ENCODE results near the gene FBXW7. TPM values are rescaled to one million over a fixed set of nuclear protein-coding genes. Genes with fewer than 3 reads are reported as not detected.

FBXW7 gene
- total RNA-seq, 1 experiment from 2014 or later = 33.5 TPM

DNA sequence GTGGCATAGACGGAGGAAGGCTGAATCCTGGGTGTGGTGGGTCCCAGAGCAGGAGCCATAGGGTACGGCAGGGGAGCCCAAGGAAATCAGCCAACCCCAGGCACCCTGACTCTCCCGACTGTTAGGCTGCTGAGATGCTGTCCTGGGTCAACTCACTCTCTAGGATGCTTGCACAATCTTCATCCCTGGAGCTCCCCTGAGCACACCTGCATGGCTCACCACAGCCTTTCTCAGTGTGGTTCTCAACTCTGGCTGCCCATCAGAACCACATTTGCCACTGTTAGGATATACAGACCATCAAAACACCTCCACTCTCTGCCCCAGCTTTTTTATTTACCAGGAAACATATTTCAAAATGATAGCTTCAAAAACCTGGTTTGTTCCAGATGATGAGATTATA, 236.3 kb downstream of the FBXW7 start:
- intact Hi-C loops (cut with micrococcal nuclease; ENCODE audit: unreplicated experiment) = no loop called here
- Histone ChIP-seq H3K4me3 (ENCODE audit: low read depth, low read length, poor library complexity, severe bottlenecking) (no peak overlapping the region), H3K27ac (ENCODE audit: low read depth, low read length, poor library complexity, severe bottlenecking) (no peak overlapping the region), H3K27me3 (replicated peaks; ENCODE audit: insufficient read depth, low read depth, low read length, poor library complexity) (no peaks in the 10 kb centered on the region), H3K36me3 (ENCODE audit: insufficient read depth, low read length, poor library complexity, severe bottlenecking) (no peaks in the 10 kb centered on the region), H3K9me3 (ENCODE audit: low read depth, low read length, poor library complexity, severe bottlenecking) (no peaks in the 10 kb centered on the region), H3K4me1 (ENCODE audit: insufficient read depth, low read length, poor library complexity, severe bottlenecking) (no peaks in the 10 kb centered on the region)
- POLR2A ChIA-PET (ENCODE audit: low non-redundant PET) = interaction anchor here (0.6 kb wide), 1 partner anchor 200 kb away, joined by 3 read pairs; no protein-coding TSS in a partner anchor
- TF ChIP-seq EZH2 (IDR thresholded peaks at IDR 0.05; ENCODE audit: borderline replicate concordance, low read depth, low read length, poor library complexity, severe bottlenecking) = no peak
- TF ChIP-seq, protein P1, sequence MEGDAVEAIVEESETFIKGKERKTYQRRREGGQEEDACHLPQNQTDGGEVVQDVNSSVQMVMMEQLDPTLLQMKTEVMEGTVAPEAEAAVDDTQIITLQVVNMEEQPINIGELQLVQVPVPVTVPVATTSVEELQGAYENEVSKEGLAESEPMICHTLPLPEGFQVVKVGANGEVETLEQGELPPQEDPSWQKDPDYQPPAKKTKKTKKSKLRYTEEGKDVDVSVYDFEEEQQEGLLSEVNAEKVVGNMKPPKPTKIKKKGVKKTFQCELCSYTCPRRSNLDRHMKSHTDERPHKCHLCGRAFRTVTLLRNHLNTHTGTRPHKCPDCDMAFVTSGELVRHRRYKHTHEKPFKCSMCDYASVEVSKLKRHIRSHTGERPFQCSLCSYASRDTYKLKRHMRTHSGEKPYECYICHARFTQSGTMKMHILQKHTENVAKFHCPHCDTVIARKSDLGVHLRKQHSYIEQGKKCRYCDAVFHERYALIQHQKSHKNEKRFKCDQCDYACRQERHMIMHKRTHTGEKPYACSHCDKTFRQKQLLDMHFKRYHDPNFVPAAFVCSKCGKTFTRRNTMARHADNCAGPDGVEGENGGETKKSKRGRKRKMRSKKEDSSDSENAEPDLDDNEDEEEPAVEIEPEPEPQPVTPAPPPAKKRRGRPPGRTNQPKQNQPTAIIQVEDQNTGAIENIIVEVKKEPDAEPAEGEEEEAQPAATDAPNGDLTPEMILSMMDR (conservative IDR thresholded peaks at IDR 0.05; ENCODE audit: low read depth, low read length) = no peak
- no TSS peak for BruUV-seq (replicated peaks)
- CTCF ChIA-PET = interaction anchor here (0.6 kb wide), 1 partner anchor 88 kb away, joined by 8 read pairs; no protein-coding TSS in a partner anchor
- DNase-seq (ENCODE audit: low spot score) = no peak

DNA sequence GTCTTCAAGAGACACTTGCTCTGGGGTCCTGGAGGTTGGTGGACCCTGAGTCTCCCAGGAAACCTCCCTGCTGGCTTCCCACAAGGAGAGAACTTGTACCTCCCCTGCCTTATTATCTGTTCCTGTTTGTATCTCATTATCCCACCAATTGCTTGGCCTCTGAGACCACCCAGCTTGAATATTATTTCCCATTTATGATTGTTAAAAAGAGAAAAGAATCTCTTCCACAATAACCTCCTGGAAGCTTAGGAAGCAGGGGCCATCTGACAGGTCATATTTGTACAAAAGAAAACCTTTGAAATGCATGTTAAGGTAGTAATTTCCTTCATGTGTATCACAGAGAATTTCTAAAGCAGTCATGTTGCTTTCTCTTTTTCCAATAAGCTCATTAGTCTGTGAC, 239.5 kb downstream of the FBXW7 start:
- Histone ChIP-seq H3K4me3 (ENCODE audit: low read depth, low read length, poor library complexity, severe bottlenecking) (no peak overlapping the region), H3K4me1 (ENCODE audit: insufficient read depth, low read length, poor library complexity, severe bottlenecking) (no peaks in the 10 kb centered on the region), H3K36me3 (ENCODE audit: insufficient read depth, low read length, poor library complexity, severe bottlenecking) (no peaks in the 10 kb centered on the region), H3K27ac (ENCODE audit: low read depth, low read length, poor library complexity, severe bottlenecking) (no peak overlapping the region), H3K27me3 (replicated peaks; ENCODE audit: insufficient read depth, low read depth, low read length, poor library complexity) (no peaks in the 10 kb centered on the region), H3K9me3 (ENCODE audit: low read depth, low read length, poor library complexity, severe bottlenecking) (no peaks in the 10 kb centered on the region)
- no TSS peak for BruUV-seq (replicated peaks)
- no peak for DNase-seq (ENCODE audit: low spot score)
- TF ChIP-seq EZH2 (IDR thresholded peaks at IDR 0.05; ENCODE audit: borderline replicate concordance, low read depth, low read length, poor library complexity, severe bottlenecking) = no peak
- TF ChIP-seq, protein P1 (conservative IDR thresholded peaks at IDR 0.05; ENCODE audit: low read depth, low read length) = no peak
- intact Hi-C loops (cut with micrococcal nuclease; ENCODE audit: unreplicated experiment) = no loop called here
- CTCF ChIA-PET = no interaction called here
- POLR2A ChIA-PET (ENCODE audit: low non-redundant PET) = no interaction called here

DNA sequence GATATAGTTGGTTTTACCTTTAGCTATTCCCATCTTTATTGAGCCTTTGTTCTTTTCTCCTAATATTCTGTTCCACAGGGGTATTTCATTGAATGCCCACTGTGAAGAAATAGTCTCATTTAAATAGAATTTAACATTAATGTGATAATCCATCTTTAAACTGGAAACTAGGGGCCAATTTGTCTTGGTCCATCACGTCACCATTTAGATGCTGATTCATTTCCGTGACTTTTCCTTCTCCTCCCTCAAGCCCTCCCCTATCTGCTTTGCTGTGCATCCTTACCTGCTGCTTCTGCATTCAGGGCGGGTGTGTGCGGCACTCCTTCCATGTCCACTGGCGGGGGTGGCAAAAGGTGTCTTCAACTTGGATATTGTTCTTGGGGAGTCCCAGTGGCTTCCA, 241.1 kb downstream of the FBXW7 start:
- Histone ChIP-seq H3K4me3 (ENCODE audit: low read depth, low read length, poor library complexity, severe bottlenecking) (no peak overlapping the region), H3K9me3 (ENCODE audit: low read depth, low read length, poor library complexity, severe bottlenecking) (no peaks in the 10 kb centered on the region), H3K36me3 (ENCODE audit: insufficient read depth, low read length, poor library complexity, severe bottlenecking) (no peaks in the 10 kb centered on the region), H3K27me3 (replicated peaks; ENCODE audit: insufficient read depth, low read depth, low read length, poor library complexity) (no peaks in the 10 kb centered on the region), H3K4me1 (ENCODE audit: insufficient read depth, low read length, poor library complexity, severe bottlenecking) (no peaks in the 10 kb centered on the region), H3K27ac (ENCODE audit: low read depth, low read length, poor library complexity, severe bottlenecking) (no peak overlapping the region)
- CTCF ChIA-PET = no interaction called here
- POLR2A ChIA-PET (ENCODE audit: low non-redundant PET) = interaction anchor here (0.7 kb wide), 1 partner anchor 12 kb away, joined by 3 read pairs; no protein-coding TSS in a partner anchor
- intact Hi-C loops (cut with micrococcal nuclease; ENCODE audit: unreplicated experiment) = no loop called here
- BruUV-seq (replicated peaks) = no TSS peak
- DNase-seq (ENCODE audit: low spot score) = no peak
- TF ChIP-seq, protein P1 (conservative IDR thresholded peaks at IDR 0.05; ENCODE audit: low read depth, low read length) = no peak
- no peak for TF ChIP-seq EZH2 (IDR thresholded peaks at IDR 0.05; ENCODE audit: borderline replicate concordance, low read depth, low read length, poor library complexity, severe bottlenecking)
